HG03095 (cell line): ENCODE measurements around the gene DYNLT4.

ENCODE experiments used
- ATAC-seq: cut with Tn5 transposase; IDR thresholded peaks from one replicate; pipeline ENCODE4 v1.9.1; 2021; ENCODE audit warnings: moderate library complexity; ENCODE audit not compliant: unreplicated experiment

The DYNLT4 gene

GRCh38 chr1:44790968-44791801 is 16.0 kb downstream of the DYNLT4 start:
- ATAC-seq: no peak

DNA sequence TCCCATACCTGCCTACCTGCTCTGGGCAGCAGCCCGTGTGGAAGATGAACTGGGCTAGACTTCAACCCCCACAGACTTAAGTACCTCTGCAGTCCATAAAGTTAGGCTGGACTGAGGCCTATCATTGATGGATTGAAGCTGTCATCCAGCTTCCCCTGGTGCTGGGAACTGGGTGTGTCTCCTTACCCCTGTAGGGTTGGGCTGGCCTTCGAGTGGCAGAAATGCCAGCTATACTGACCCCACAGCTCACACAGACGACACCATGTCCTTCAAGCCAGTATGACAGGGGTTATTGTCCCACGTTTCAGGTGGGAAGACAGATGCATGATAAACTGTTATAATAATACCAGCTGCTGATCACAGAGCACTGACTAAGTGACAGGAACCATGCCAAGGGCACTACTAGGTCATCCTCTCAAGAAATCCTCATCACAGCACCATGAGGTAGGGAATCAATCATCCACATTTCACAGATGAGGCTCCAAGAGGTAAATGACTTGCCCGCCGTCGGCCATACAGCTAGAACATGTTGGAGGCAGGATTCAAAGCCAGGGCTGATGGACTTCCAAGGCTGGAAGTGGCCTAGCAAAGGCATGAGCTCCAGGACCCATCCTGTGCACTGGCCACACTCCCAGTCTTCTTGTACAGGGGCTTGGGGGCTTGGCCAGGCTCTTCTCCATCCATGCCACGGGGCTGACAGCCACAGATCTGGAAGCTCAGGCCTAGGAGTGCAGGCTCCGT is 18.9 kb downstream of the DYNLT4 start, which contains the start of gene BEST4:
TSS of gene BEST4 (minus strand) at position 51 of the 741 bp plus-strand sequence. CDS start 465 bp downstream, outside the sequence.
- no peak for ATAC-seq

GRCh38 chr1:44787506-44787905 is 19.6 kb downstream of the DYNLT4 start:
- no peak for ATAC-seq

GRCh38 chr1:44786841-44787426 is 20.2 kb downstream of the DYNLT4 start:
- ATAC-seq: no peak

GRCh38 chr1:44786138-44786840 is 20.9 kb downstream of the DYNLT4 start:
- ATAC-seq: peak; percentile 48

DNA sequence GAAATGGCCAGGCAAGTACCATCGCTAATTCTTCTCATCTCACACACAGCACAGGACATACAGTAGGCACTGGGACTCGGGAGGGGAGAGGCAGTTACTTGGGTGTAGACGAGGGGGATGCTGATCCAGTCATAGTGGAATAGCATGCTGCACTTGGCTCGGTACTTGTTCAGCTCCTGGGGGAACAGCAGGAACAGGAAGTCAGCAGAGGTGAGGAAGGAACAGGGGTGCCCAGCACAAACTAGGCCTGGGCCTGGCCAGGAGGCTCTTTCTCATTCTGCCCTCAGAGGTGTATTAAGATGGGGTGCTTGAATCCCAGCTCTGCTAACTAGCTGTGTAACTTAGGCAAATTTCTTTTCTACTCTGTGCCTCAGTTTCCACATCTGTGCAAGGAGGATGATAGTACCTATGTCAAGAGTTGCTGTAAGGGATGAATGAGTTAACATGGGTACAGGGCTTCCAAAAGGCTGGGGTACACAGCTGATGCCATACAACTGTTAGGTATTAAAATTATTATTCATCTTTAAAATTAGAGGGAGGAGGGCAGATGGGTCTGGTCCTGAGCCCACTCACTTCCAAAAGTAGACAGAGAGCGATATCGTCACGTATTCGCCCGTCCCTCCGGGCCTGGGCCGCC is 21.5 kb downstream of the DYNLT4 start:
- ATAC-seq: no peak

GRCh38 chr1:44785029-44785380 is 22.1 kb downstream of the DYNLT4 start:
- ATAC-seq: no peak

DNA sequence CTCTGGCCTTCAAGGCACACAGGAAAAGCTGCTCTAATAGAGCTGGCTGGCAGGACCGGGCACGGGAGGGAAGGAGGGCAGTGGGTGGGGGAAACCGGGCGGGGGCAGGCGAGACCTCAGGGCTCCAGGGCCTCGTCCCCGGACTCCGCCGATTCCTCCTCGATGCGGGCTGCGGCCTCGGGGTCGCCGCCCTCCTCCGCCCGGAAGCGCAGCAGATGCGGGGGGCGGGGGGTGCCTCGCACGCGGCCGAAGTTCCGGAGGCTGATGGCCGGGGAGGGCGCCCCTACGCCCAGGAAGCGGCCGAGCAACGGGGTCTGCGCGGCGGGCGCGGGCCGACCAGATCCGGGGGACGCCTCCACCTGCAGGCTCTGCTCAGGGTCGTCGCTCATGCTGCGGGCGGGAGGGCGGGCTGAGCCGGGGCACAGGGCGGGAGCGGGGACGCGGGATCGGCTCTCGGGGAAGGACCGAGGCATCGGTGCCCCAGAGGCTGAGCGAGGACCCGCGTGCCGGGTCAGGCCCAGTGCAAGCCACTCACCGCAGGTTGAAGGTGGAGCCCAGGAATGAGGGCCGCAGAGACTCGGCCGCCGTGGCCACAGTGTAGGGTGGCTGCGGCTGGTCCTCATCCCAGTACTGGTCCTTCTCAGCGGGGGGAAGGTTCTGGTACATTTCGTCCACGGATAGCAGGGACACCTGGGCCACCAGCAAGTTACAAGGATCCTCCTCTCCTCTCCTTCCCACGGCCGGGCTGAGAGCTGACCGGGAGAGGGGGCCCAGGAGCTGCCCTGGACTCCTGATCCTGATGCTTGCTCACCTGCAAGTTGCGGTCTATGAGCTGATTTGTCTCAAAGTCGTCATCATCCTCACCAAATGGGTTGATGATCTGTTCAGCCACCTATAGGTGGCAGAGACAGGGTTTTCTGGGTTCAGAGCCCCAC is 22.8 kb downstream of the DYNLT4 start:
- no peak for ATAC-seq

DNA sequence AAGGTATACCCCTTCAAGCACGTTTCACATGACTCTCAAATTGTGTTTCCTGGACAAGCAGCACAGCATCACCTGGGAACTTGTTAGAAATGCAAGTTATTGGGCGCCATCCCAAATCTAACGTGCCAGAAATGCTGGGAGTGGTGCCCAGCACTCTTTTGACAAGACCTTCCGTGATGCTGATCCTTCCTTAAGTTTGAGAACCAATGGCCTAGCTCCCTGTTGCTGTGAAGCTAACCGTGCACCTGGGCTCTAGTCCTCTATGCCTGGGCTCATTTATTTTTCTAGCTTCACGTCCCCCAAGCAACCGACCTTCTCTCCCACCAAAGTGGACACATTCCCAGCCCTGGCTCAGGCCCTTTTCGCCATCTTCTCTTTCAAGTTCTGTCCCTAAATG is 23.5 kb downstream of the DYNLT4 start:
- ATAC-seq: no peak

- no peak for ATAC-seq
Measured at GRCh38 chr1:44780583-44781121, 26.5 kb downstream of the DYNLT4 start.

DNA sequence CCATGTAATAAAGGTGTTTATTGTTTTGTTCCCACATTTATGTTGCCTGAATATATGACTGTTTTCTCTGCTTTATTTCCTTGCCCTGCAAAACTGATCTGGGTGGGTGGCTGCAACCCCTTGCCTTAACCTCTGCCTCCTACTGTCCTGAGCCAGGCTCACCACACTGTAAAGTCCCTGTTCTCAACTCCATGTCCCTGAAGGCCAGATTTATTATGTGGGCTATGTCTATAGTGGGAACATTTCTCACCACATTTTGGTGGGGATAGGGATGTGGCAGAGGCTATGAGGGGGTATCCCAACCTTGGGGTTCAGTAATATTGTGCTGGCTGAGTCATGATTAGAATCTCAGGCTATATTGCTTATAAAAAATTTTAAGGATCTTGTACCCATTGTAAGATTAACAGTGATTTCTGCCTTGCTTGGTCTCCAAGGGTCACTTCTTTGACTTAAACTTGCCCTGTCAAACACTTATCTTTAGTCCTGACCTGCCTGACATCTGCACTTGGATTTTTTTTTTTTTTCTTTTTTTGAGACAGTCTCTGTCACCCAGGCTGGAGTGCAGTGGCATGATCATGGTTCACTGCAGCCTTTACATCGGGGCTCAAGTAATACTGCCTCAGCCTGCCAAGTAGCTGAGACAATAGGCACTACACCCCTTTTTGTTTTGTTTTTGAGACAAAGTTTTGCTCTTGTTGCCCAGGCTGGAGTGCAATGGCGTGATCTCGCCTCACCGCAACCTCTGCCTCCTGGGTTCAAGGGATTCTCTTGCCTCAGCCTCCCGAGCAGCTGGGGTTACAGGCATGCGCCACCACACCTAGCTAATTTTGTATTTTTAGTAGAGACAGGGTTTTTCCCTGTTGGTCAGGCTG is 28.2 kb downstream of the DYNLT4 start:
- no peak for ATAC-seq

DNA sequence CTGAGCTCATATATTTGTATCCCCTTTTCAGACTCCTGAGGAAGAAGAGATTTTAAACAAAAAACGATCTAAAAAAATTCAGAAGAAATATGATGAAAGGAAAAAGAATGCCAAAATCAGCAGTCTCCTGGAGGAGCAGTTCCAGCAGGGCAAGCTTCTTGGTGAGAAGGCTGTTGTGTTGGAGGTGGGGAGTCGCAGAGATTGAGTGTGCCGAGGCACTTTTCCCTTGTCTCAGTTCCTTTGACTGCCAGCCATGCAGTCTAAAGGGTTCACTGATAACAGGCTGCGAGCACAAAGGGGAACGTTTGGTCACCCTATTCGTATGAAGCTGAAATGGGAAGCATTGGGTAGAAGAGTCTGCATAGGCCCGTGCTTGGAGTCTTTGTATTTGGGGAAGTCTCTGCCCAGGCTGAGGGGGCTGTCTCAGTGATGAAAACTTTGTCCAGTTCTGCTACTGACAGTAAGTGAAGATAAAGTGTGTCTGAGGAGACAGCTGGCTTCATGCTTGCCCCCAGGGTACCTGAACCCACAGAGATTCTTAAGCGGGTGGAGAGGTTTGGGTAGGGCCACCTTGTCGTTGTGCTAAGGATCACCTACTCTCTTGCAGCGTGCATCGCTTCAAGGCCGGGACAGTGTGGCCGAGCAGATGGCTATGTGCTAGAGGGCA is 29.0 kb downstream of the DYNLT4 start:
- ATAC-seq: no peak

DNA sequence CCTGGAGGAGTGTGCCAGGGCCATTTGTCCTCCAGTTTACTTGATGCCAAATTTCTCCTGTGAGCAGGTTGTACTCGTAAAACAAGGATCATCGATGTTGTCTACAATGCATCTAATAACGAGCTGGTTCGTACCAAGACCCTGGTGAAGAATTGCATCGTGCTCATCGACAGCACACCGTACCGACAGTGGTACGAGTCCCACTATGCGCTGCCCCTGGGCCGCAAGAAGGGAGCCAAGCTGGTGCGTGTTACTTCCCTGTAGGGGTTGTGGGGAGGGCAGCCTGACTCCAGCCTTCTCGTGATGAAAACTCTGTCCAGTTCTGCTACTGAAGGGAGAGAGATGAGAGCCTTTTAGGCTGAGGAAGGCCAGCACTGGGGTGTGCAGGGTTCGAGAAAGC is 29.6 kb downstream of the DYNLT4 start:
- ATAC-seq: no peak

DNA sequence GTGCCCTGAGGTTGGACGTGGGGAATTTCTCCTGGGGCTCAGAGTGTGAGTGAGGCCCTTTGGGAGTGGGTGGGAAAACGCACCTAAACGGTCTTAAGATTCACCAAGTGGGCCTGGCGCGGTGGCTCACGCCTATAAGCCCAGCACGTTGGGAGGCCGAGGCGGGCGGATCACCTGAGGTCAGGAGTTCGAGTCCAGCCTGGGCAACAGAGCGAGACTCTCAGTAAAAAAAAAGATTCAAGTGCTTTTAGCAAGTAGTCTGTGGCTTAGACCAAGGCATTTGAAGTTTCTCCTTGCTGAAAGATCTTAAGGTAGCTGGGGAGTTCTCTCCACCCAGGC is 30.5 kb downstream of the DYNLT4 start:
- ATAC-seq: no peak

GRCh38 chr1:44775930-44776729 is 31.0 kb downstream of the DYNLT4 start:
- ATAC-seq: no peak

DNA sequence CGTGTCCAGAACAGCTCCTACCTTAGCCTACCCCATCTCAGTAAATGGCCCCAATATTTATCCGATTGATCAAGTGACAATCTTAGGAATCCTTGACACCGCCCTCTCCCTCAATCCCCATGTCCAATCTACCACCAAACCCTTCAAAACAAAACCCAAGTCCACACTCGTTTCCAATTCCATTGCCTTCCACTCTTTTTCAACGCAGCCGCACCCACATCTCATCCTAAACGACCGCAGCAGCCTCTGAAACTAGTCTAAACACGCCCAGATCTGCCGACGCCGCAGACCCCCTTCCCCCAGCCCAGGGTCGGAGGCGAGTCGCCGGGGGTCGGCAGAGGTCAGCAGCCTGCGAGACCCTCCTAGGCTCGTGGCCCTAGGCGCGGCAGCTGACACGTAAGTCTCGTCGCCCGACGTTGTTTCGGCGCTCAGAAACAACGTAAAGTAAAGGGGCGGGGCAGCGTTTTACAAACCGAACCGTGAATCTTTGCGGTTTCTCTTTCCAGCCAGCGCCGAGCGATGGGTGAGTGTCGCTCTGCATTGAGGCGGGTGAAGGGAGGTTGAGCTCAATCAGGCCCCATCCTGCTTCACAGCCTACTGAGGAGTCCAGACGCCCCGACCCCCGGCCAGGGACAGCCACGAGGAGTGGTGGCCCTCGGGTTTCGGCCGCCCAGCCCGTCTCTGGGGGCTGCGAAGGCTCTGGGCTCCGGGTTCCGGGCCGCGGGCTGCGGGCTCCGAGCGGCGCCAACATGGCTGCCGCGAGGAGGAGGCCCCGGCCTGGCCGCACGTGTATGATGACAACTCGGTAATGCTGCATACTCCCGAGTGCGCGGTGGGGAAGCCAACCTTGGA is 31.8 kb downstream of the DYNLT4 start, which contains the start of gene RPS8:
TSS of gene RPS8 (plus strand) at position 463 of the 852 bp plus-strand sequence. CDS start at position 520, 57 bp downstream.
- ATAC-seq: peak; percentile 74
